ENCODE results near the gene UTP14A. TPM values are rescaled to one million over a fixed set of nuclear protein-coding genes. Genes with fewer than 3 reads are reported as not detected.

The UTP14A gene
- total and polyA plus RNA-seq, 2 of the 13 experiments (the other 11 are each of a cell fraction or from before 2014, with no cell fraction given), result 7.4 to 19.0 TPM

GRCh38 chrX:129905787-129906580, at the start of gene UTP14A (continued):
- TF ChIP-seq ZNF577 (CRISPR knock-in tag; IDR thresholded peaks at IDR 0.05; ENCODE audit: borderline replicate concordance, low read depth) (no peak), POLR2A (IDR thresholded peaks at IDR 0.05; ENCODE audit: insufficient read depth in 1 of 2, low read depth in 2 of 2, low read length in 2 of 2) (peak; percentile 49 to 67), MAFK (conservative IDR thresholded peaks at IDR 0.05 in 1 of 2, IDR thresholded peaks at IDR 0.05 in 1 of 2; ENCODE audit: low read length in 2 of 2) (no peak), HMGXB3 (CRISPR knock-in tag; IDR thresholded peaks at IDR 0.05; ENCODE audit: borderline replicate concordance) (no peak), ZNF468 (CRISPR knock-in tag; IDR thresholded peaks at IDR 0.05) (no peak), MZF1 (CRISPR knock-in tag; IDR thresholded peaks at IDR 0.05; ENCODE audit: borderline replicate concordance) (no peak), SKIL (CRISPR knock-in tag; IDR thresholded peaks at IDR 0.05; ENCODE audit: borderline replicate concordance) (no peak), ZBTB4 (CRISPR knock-in tag; IDR thresholded peaks at IDR 0.05; ENCODE audit: borderline replicate concordance) (no peak), HNRNPL (IDR thresholded peaks at IDR 0.05; ENCODE audit: low read depth, low read length) (0 out of 2 replicates have a peak, but pooled peaks have one; percentile 58)

Measured in HepG2 (cell line).